ENCODE measurements around the gene NCOA3.

Gene NCOA3

GRCh38 chr20:47597090-47597489 lies 95.4 kb downstream of the NCOA3 start:
- Histone ChIP-seq H3K4me2 (ENCODE audit: low read length) (no peak overlapping the region), H3F3A (ENCODE audit: insufficient read depth, low read length) (no peaks in the 10 kb centered on the region; the same call in 1 of the 2 replicates), H3K36me3 (ENCODE audit: insufficient read depth, low read length) (peaks cover 73% of the 10 kb centered on the region), H3K27me3 (ENCODE audit: insufficient read depth, low read length) (no peaks in the 10 kb centered on the region), H4K20me1 (ENCODE audit: insufficient read depth, low read length) (peaks cover 6% of the 10 kb centered on the region; the same call in 1 of the 2 replicates), H3K27ac (ENCODE audit: low read depth, low read length, poor library complexity, severe bottlenecking) (no peak overlapping the region), H3K9me3 (ENCODE audit: low read length) (no peaks in the 10 kb centered on the region), H3K9ac (ENCODE audit: low read length) (no peak overlapping the region), H3K4me3 (ENCODE audit: low read depth, low read length, poor library complexity, severe bottlenecking) (no peak overlapping the region), H3K79me2 (ENCODE audit: insufficient read depth, low read length) (peaks cover 92% of the 10 kb centered on the region), H3K9me2 (ENCODE audit: low read depth, low read length) (no peaks in the 10 kb centered on the region), H3K4me1 (ENCODE audit: insufficient read depth, low read length, severe bottlenecking) (peaks cover 26% of the 10 kb centered on the region), H2AFZ (ENCODE audit: low read length) (no peak overlapping the region)
- TF ChIP-seq CTCF (IDR thresholded peaks at IDR 0.05; ENCODE audit: low read length) (no peak), EZH2 (IDR thresholded peaks at IDR 0.05; ENCODE audit: borderline replicate concordance, low read length) (no peak)

GRCh38 chr20:47598911-47599744 lies 97.4 kb downstream of the NCOA3 start:
- Histone ChIP-seq H3K9me2 (ENCODE audit: low read depth, low read length) (no peaks in the 10 kb centered on the region), H3K79me2 (ENCODE audit: insufficient read depth, low read length) (peaks cover 94% of the 10 kb centered on the region), H3K9me3 (ENCODE audit: low read length) (no peaks in the 10 kb centered on the region), H3K4me3 (ENCODE audit: low read depth, low read length, poor library complexity, severe bottlenecking) (no peak overlapping the region), H3K36me3 (ENCODE audit: insufficient read depth, low read length) (peaks cover 65% of the 10 kb centered on the region), H4K20me1 (ENCODE audit: insufficient read depth, low read length) (peaks cover 6% of the 10 kb centered on the region; the same call in 1 of the 2 replicates), H3K27me3 (ENCODE audit: insufficient read depth, low read length) (no peaks in the 10 kb centered on the region), H2AFZ (ENCODE audit: low read length) (no peak overlapping the region), H3K4me1 (ENCODE audit: insufficient read depth, low read length, severe bottlenecking) (peaks cover 46% of the 10 kb centered on the region), H3K27ac (ENCODE audit: low read depth, low read length, poor library complexity, severe bottlenecking) (no peak overlapping the region), H3K4me2 (ENCODE audit: low read length) (no peak overlapping the region), H3K9ac (ENCODE audit: low read length) (no peak overlapping the region), H3F3A (ENCODE audit: insufficient read depth, low read length) (no peaks in the 10 kb centered on the region; the same call in 1 of the 2 replicates)
- no peak for TF ChIP-seq EZH2 (IDR thresholded peaks at IDR 0.05; ENCODE audit: borderline replicate concordance, low read length)
- TF ChIP-seq CTCF (IDR thresholded peaks at IDR 0.05; ENCODE audit: low read length), result no peak

DNA sequence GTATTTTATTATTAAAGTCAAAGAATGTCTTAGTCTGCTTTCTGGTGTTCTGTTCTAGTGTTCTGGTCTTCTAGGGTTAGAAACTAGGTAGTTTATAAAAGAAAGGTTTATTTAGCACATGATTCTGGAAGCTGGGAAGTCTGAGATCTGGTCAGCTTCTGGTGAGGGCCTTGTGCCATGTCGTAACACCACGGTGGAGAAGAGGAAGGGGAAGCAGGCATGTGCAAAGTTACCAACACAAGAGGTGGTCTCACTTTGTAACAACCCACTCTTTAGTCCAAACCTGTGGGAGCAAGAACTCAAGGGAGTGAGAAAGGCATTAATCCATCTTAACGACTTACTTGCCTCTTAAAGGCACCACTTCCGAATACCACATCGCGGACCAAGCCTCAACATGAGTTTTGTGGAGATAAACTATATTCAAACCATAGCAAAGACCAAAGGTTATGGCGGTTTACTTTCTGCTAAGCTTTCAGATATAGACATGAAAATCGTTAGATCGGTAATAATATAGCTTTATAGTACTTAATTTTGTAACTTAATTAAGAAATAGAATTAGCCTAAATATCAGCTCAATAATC lies 99.4 kb downstream of the NCOA3 start:
- H3F3A ChIP-seq (ENCODE audit: insufficient read depth, low read length), result no peaks in the 10 kb centered on the region
- H3K27ac ChIP-seq (ENCODE audit: low read depth, low read length, poor library complexity, severe bottlenecking), result no peak overlapping the region
- no peaks in the 10 kb centered on the region for H3K27me3 ChIP-seq (ENCODE audit: insufficient read depth, low read length)
- H3K9me2 ChIP-seq (ENCODE audit: low read depth, low read length), result no peaks in the 10 kb centered on the region
- TF ChIP-seq EZH2 (IDR thresholded peaks at IDR 0.05; ENCODE audit: borderline replicate concordance, low read length) (no peak), CTCF (IDR thresholded peaks at IDR 0.05; ENCODE audit: low read length) (no peak)
- H4K20me1 ChIP-seq (ENCODE audit: insufficient read depth, low read length), result 0 out of 2 replicates have a peak, but pooled peaks cover 2% of the 10 kb centered on the region
- peaks cover 52% of the 10 kb centered on the region for H3K4me1 ChIP-seq (ENCODE audit: insufficient read depth, low read length, severe bottlenecking)
- no peak overlapping the region for H3K4me2 ChIP-seq (ENCODE audit: low read length)
- no peak overlapping the region for H3K9ac ChIP-seq (ENCODE audit: low read length)
- no peaks in the 10 kb centered on the region for H3K9me3 ChIP-seq (ENCODE audit: low read length)
- no peak overlapping the region for H2AFZ ChIP-seq (ENCODE audit: low read length)
- peaks cover 65% of the 10 kb centered on the region for H3K36me3 ChIP-seq (ENCODE audit: insufficient read depth, low read length)
- H3K79me2 ChIP-seq (ENCODE audit: insufficient read depth, low read length), result peaks cover 95% of the 10 kb centered on the region
- no peak overlapping the region for H3K4me3 ChIP-seq (ENCODE audit: low read depth, low read length, poor library complexity, severe bottlenecking)

Data from OCI-LY1 (cell line).